HG02981 (cell line): ENCODE measurements around the gene ETV6.

Source experiments
- ATAC-seq: cut with Tn5 transposase; IDR thresholded peaks from one replicate; pipeline ENCODE4 v1.9.1; 2021; ENCODE audit warnings: mild to moderate bottlenecking, moderate library complexity; ENCODE audit not compliant: unreplicated experiment

Gene ETV6

GRCh38 chr12:11755302-11755930 is 105.9 kb downstream of the ETV6 start:
- ATAC-seq, result no peak

- no peak for ATAC-seq
These were observed 106.5 kb downstream of the ETV6 start for GRCh38 chr12:11756022-11756421.

GRCh38 chr12:11756523-11756922 is 107.0 kb downstream of the ETV6 start:
- ATAC-seq, result no peak

GRCh38 chr12:11757095-11757494 is 107.6 kb downstream of the ETV6 start:
- ATAC-seq, result no peak

DNA sequence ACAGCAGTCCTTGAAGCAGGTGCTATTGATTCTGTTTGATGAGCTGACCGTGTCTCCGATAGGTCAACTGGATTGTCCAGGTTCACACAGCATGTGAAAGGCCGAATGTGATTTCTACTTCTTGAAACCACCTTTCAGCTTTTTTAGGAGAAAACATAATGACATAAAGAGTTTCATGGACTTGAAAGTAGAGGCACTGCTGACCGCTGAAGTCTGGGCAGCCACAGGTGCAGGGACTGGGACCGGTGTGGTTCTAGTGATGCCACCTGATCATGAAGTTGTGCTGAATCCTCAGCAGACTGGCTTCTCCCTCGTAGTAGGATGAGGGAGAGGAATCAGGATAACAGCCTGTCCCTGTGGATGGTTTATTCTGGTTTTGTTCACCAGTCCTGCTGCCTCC is 108.1 kb downstream of the ETV6 start:
- no peak for ATAC-seq

DNA sequence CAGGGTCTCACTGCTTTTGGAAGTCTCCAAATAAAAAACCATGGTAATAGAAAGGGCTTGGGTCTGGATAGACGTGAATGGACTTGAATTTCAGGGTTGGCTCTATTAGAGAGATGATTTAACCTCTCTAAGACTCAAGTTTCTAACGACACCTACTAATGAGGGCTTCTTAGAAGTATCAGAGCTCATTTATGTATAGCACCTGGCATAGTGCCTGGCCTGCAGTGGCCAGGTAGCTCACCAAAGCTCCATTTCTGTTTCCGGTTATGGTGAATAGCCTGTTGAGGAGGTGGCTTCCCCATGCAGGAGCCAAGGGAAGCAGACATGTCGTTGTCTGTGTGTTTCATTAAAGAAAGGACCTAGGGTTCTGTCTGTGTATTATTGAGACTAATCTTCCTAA is 108.6 kb downstream of the ETV6 start:
- no peak for ATAC-seq

DNA sequence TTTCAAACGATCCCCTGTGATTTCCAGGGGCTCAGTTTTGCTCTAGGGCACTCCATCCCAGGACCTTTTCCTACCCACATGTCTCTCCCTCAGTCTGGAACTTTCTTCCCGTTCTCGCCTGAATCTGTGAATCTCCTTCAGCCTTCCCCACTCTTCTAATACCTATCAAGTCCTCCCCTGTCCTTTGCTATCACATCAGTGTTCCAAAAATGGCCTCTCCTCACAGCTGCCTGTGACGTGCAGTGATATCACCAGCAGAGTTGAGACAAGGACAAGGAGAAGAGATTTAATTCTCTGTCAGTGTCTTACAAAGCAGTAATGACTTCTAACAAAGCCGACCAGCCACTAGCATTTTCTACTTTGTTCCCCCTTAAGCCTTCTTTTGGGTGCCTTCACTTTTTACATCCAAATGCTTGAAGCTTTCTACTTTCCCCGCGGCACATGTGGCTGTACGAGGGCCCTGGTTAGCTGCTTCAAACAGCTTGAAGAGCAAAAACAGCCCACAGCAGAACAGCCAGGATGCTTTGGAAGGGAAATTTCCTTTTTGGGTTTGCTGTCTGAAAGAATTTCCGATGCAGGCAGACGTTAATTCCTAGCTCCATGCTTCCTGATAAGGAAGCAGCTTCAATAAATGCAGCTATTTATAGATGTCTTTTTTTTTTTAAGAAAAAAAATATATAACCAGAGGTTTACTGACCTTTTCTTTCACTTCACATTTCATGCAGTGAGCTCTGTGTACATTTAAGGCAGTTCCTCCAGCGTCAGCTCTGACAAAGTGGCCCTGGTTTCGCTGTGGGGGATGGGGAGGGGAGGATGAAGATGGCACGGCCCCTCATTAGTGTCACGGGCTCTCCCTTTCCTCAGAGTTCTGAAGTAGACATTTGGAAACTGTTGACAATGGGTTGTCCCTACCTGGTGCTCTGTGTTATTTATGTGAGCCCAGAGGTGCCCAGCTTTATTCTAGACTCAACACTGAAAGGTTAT is 109.3 kb downstream of the ETV6 start:
- no peak for ATAC-seq

GRCh38 chr12:11759494-11759878 is 110.0 kb downstream of the ETV6 start:
- no peak for ATAC-seq

DNA sequence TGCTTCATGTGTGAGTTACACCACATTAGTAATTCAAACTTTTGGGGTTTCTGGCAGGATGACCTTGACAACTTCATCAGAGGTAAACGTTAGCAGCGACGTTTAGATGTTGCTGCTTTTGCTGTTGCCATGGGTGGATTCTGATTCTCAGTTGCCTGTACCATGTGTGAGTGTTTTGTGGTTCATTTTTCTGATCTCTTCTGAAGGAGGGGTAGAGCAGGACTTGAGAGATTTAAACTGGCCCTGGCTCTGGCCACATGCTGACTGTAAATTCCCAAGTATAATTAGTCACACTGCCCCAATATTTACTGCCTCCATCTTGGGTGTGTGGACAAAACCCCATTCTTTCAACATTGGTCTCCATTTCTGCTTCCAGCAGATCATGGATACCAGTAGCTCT is 110.4 kb downstream of the ETV6 start:
- ATAC-seq, result no peak

GRCh38 chr12:11761869-11762567 is 112.5 kb downstream of the ETV6 start:
- peak; percentile 55 for ATAC-seq

DNA sequence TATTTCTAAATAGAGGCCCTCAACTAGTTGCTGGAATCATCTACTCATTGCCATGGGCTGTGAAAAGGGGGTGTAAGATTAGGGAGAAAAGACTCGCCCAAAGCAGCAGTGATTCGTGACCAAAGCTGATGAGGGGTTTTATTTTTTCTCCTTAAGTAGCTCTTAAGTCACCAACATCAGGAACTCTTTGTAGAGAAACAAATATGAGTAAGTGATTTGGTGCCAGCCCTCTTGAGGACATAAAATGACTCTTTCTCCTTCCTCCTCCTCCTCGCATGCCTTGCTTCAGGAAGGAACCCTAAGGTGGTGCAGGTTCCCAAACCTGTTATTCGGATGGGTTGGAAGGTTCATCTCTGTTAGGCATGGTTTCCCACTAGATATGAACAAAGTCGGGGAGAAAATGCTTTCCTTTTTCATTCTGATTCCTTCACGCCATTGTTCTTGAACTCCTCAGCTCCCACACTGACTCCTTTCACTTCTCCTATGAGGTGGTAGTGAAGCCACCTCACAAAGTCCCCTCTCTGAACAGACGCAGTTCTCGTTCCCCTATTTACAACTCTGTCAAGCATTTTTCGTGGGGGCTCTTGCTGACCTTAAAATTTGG is 113.4 kb downstream of the ETV6 start:
- ATAC-seq, result peak; percentile 26

- no peak for ATAC-seq
These were observed 114.5 kb downstream of the ETV6 start for GRCh38 chr12:11763760-11764520.

DNA sequence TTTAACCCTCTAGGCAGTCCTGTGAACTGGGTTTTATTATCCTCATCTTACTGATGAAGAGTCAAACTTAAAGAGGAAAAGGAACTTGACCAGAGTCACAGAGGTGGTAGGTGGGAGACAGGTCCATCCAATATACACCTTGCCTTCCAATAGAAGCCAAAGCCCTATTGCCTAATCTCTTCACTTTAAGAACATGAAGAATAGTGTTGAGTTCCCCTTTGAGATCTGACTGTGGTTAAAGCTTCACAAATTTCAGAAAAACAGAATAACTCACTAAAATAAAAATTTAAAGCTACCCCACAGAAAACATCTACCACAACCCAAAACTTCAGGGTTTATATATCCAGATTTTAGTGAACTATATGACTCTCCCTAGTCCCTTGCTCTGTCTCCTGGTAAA is 115.4 kb downstream of the ETV6 start:
- no peak for ATAC-seq

- ATAC-seq, result no peak
These were observed 115.9 kb downstream of the ETV6 start for GRCh38 chr12:11765421-11765816.

GRCh38 chr12:11765817-11766794 is 116.6 kb downstream of the ETV6 start:
- peak; percentile 54 for ATAC-seq

- ATAC-seq, result no peak
These were observed 117.7 kb downstream of the ETV6 start for GRCh38 chr12:11767029-11767724.

DNA sequence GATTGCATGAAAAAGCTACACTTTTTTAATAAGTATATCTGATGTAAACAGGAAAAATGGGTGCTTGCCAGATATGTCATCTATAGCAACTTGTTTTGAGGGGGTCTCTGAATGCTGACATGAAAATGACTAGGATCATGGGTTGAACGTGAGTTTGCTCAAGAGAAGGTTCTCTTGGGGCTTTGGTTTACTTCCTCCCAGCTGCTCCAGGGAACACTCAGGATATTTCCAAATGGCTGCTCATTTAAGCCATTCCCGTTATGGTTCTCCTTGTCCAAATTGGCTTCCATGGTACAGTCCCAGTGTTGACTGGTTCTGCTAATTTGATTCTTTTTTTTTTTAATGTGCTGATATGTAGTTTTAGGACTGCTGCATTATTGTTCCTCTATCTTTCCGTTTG is 118.3 kb downstream of the ETV6 start:
- ATAC-seq, result no peak

GRCh38 chr12:11768233-11768965 is 118.9 kb downstream of the ETV6 start:
- no peak for ATAC-seq
